Hepatocyte (in vitro differentiated cells): ENCODE data around the gene ZNF407. TPM values are rescaled to one million over a fixed set of nuclear protein-coding genes. Genes with fewer than 3 reads are reported as not detected.

Source experiments
- DNase-seq: peaks from one replicate; pipeline ENCODE4 v3.0.0-alpha.2; 2016; ENCODE audit warnings: low spot score
- H2AFZ ChIP-seq: fragments of 200-600 bp; sonication (generic); 2 replicates; pipeline ENCODE4 v1.6.0; 2016; ENCODE audit warnings: antibody characterized with exemption, mild to moderate bottlenecking
- H3K27ac ChIP-seq: fragments of 200-600 bp; sonication (generic); 2 replicates; pipeline ENCODE4 v1.5.1; 2016; ENCODE audit warnings: mild to moderate bottlenecking
- H3K27me3 ChIP-seq: fragments of 200-600 bp; sonication (generic); 2 replicates; pipeline ENCODE4 v1.6.1; 2016
- H3K36me3 ChIP-seq: fragments of 200-600 bp; sonication (generic); replicated peaks from 2 replicates; pipeline ENCODE4 v1.5.1; 2016; ENCODE audit warnings: low read depth; ENCODE audit not compliant: insufficient read depth
- H3K4me1 ChIP-seq: fragments of 200-600 bp; sonication (generic); 2 replicates; pipeline ENCODE4 v1.5.1; 2016; ENCODE audit warnings: mild to moderate bottlenecking, moderate library complexity; ENCODE audit not compliant: insufficient read depth
- H3K4me2 ChIP-seq: fragments of 200-600 bp; sonication (generic); 2 replicates; pipeline ENCODE4 v1.6.0; 2016
- H3K4me3 ChIP-seq: fragments of 200-600 bp; sonication (generic); 2 replicates; pipeline ENCODE4 v1.5.1; 2016; ENCODE audit warnings: mild to moderate bottlenecking
- H3K79me2 ChIP-seq: fragments of 200-600 bp; sonication (generic); 2 replicates; pipeline ENCODE4 v1.6.0; 2017; ENCODE audit warnings: mild to moderate bottlenecking
- H3K9me2 ChIP-seq: fragments of 200-600 bp; sonication (generic); replicated peaks from 2 replicates; pipeline ENCODE4 v1.6.0; 2017; ENCODE audit warnings: mild to moderate bottlenecking; ENCODE audit not compliant: insufficient read depth
- H3K9me3 ChIP-seq: fragments of 200-600 bp; sonication (generic); 2 replicates; pipeline ENCODE4 v1.5.1; 2016; ENCODE audit warnings: low read depth, mild to moderate bottlenecking
- H4K20me1 ChIP-seq: fragments of 200-600 bp; sonication (generic); 2 replicates; pipeline ENCODE4 v1.6.0; 2016; ENCODE audit warnings: mild to moderate bottlenecking; ENCODE audit not compliant: insufficient read depth, poor library complexity, severe bottlenecking
- CTCF ChIP-seq: fragments of 200-600 bp; sonication (generic); IDR thresholded peaks from 2 replicates; pipeline ENCODE4 v1.5.1; 2016; ENCODE audit warnings: antibody characterized with exemption, mild to moderate bottlenecking; ENCODE audit not compliant: poor library complexity
- EZH2 ChIP-seq: fragments of 200-600 bp; sonication (generic); IDR thresholded peaks from 2 replicates; pipeline ENCODE4 v1.6.1; 2016; ENCODE audit warnings: antibody characterized with exemption, mild to moderate bottlenecking, borderline replicate concordance
- EZH2phosphoT487 ChIP-seq: fragments of 200-600 bp; sonication (generic); IDR thresholded peaks from one replicate; pipeline ENCODE4 v1.6.1; 2018; ENCODE audit warnings: antibody characterized with exemption, mild to moderate bottlenecking, low read depth, moderate library complexity; ENCODE audit not compliant: unreplicated experiment, severe bottlenecking
- WGBS: methylation state at CpG from one replicate; pipeline ENCODE4 v1.1.6; 2016; ENCODE audit warnings: low lambda C conversion rate; ENCODE audit errors: missing lambda C conversion rate; 5-methylcytosine and 5-hydroxymethylcytosine counted together
- polyA plus RNA-seq: library from polyadenylated mRNA; unstranded; fragments of >200 nt; fragmentation: Nextera tagmentation; extraction: Ambion mirVana; gene quantifications from 2 replicates; pipeline ENCODE4 v1.2.1, GENCODE V29; 2016
- total RNA-seq: library from RNA; depleted of rRNA; stranded (reverse); fragments of >200 nt; gene quantifications from 2 replicates; pipeline ENCODE4 v1.2.3, GENCODE V29; 2014

The ZNF407 gene
- total and polyA plus RNA-seq, 2 experiments from 2014 or later: 3.2 to 12.4 TPM

DNA sequence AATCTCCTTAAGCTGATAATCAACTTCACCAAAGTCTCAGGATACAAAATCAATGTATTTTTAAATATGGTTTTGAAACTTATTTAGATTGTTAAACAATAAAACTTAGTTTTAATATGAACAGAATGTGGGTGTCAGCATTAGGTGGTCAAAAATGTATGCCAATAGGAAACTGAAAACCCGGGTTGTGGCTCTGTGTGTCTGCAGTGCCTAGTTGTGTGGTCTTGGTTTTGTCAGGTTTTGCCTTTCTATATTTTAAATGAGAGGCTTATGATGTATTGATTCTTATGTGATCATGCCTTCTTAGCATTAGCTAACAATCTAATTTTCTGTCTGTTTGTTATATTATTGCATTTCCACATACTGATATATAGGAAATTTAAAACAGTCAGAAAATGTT is 227.8 kb downstream of the ZNF407 start:
- H3K4me2 ChIP-seq: no peak overlapping the region
- no peaks in the 10 kb centered on the region for H3K9me3 ChIP-seq
- H3K27ac ChIP-seq: no peak overlapping the region
- H3K36me3 ChIP-seq: no peaks in the 10 kb centered on the region
- no peak overlapping the region for H2AFZ ChIP-seq
- H3K27me3 ChIP-seq: no peaks in the 10 kb centered on the region
- H3K4me3 ChIP-seq: no peak overlapping the region
- DNase-seq: no peak
- H4K20me1 ChIP-seq: no peaks in the 10 kb centered on the region
- no peak for TF ChIP-seq EZH2phosphoT487
- no peak for TF ChIP-seq CTCF
- TF ChIP-seq EZH2: no peak
- no peaks in the 10 kb centered on the region for H3K79me2 ChIP-seq
- H3K4me1 ChIP-seq: no peaks in the 10 kb centered on the region
- no peaks in the 10 kb centered on the region for H3K9me2 ChIP-seq
- WGBS: 90% methylated on average over 1 of the region's 1 CpG

DNA sequence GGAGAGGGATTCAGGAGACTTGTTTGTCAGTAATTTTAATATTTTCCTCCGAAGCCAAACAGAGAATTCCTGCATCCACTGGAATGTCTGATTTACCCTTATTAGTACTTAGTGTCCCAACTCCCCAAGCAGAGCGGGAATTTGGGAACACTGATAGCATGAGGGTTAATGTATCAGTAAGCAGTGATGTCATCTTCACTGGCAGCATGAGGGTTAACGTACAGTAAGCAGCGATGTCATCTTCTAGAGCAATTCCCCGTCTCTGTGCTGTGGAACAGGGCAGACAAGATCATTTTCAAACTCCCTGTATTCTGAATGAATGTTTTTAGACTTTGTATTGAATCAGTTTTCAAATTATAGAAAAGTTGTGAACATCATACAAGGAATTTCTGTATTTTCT is 228.9 kb downstream of the ZNF407 start:
- no peak for DNase-seq
- Histone ChIP-seq H3K4me3 (no peak overlapping the region), H3K9me2 (no peaks in the 10 kb centered on the region), H3K4me2 (no peak overlapping the region), H3K9me3 (no peaks in the 10 kb centered on the region), H3K36me3 (no peaks in the 10 kb centered on the region), H3K79me2 (no peaks in the 10 kb centered on the region), H2AFZ (no peak overlapping the region), H3K27ac (no peak overlapping the region), H3K4me1 (no peaks in the 10 kb centered on the region), H4K20me1 (no peaks in the 10 kb centered on the region), H3K27me3 (no peaks in the 10 kb centered on the region)
- WGBS: 70% methylated on average over 5 of the region's 5 CpGs
- no peak for TF ChIP-seq EZH2phosphoT487
- TF ChIP-seq EZH2: no peak
- TF ChIP-seq CTCF: no peak

DNA sequence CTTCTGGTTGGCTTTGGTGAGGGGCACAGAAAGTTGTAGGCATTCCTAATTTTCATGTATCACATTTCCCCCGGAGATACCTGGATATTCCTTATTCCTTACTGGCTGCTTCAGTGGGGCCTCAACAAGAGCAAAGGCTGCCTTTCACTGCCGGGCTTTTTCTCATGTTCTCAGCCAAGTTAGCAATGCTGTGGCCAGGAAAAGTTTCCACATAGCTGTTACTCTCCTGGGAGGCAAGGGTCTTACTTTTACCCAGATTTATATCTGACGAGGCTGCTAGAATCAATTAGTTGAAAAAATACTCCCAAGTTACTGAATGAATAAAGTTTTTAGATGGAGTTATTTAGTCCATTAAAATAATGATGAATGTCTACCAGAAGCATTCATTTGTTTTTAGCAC is 230.5 kb downstream of the ZNF407 start:
- no peak for TF ChIP-seq CTCF
- no peak for TF ChIP-seq EZH2
- TF ChIP-seq EZH2phosphoT487: no peak
- no peak overlapping the region for H2AFZ ChIP-seq
- no peak for DNase-seq
- H3K79me2 ChIP-seq: no peaks in the 10 kb centered on the region
- H3K4me1 ChIP-seq: no peaks in the 10 kb centered on the region
- WGBS: 92% methylated on average over 3 of the region's 3 CpGs
- H3K4me3 ChIP-seq: no peak overlapping the region
- no peaks in the 10 kb centered on the region for H3K9me2 ChIP-seq
- no peaks in the 10 kb centered on the region for H3K9me3 ChIP-seq
- no peak overlapping the region for H3K27ac ChIP-seq
- H4K20me1 ChIP-seq: no peaks in the 10 kb centered on the region
- no peaks in the 10 kb centered on the region for H3K36me3 ChIP-seq
- H3K27me3 ChIP-seq: no peaks in the 10 kb centered on the region
- no peak overlapping the region for H3K4me2 ChIP-seq

GRCh38 chr18:74831571-74832250 is 234.0 kb downstream of the ZNF407 start:
- Histone ChIP-seq H3K9me3 (no peaks in the 10 kb centered on the region), H3K9me2 (no peaks in the 10 kb centered on the region), H3K4me1 (peaks cover 4% of the 10 kb centered on the region), H4K20me1 (no peaks in the 10 kb centered on the region), H3K4me3 (no peak overlapping the region), H2AFZ (no peak overlapping the region), H3K36me3 (no peaks in the 10 kb centered on the region), H3K79me2 (no peaks in the 10 kb centered on the region), H3K4me2 (no peak overlapping the region), H3K27ac (no peak overlapping the region), H3K27me3 (no peaks in the 10 kb centered on the region)
- DNase-seq: no peak
- WGBS: 88% methylated on average over 13 of the region's 13 CpGs
- TF ChIP-seq EZH2phosphoT487 (no peak), CTCF (no peak), EZH2 (no peak)
